Measurements from ENCODE around the gene FHOD1.

Gene FHOD1

GRCh38 chr16:67190041-67190440, 57.2 kb downstream of the FHOD1 start, which contains the start of gene EXOC3L1:
Gene EXOC3L1 (minus strand): TSS chr16:67190136. CDS start chr16:67189676, 460 bp downstream.
- in situ Hi-C loops (cut with HindIII; ENCODE audit: low sequenced_read_pairs), result no loop called here
- no peak within 1 kb of the TSS for H3K4me3 ChIP-seq (ENCODE audit: low read depth, low read length)
- DNase-seq (ENCODE audit: low read depth), result no peak
- TF ChIP-seq CTCF (IDR thresholded peaks at IDR 0.05; ENCODE audit: low read depth, low read length, missing control alignments), result no peak

GRCh38 chr16:67188798-67189197, 58.5 kb downstream of the FHOD1 start:
- DNase-seq (ENCODE audit: low read depth), result no peak
- H3K4me3 ChIP-seq (ENCODE audit: low read depth, low read length), result no peak overlapping the region
- TF ChIP-seq CTCF (IDR thresholded peaks at IDR 0.05; ENCODE audit: low read depth, low read length, missing control alignments), result no peak
- in situ Hi-C loops (cut with HindIII; ENCODE audit: low sequenced_read_pairs), result no loop called here

GRCh38 chr16:67188323-67188722, 59.0 kb downstream of the FHOD1 start:
- TF ChIP-seq CTCF (IDR thresholded peaks at IDR 0.05; ENCODE audit: low read depth, low read length, missing control alignments), result no peak
- H3K4me3 ChIP-seq (ENCODE audit: low read depth, low read length), result no peak overlapping the region
- in situ Hi-C loops (cut with HindIII; ENCODE audit: low sequenced_read_pairs), result no loop called here
- no peak for DNase-seq (ENCODE audit: low read depth)

- H3K4me3 ChIP-seq (ENCODE audit: low read depth, low read length), result no peak overlapping the region
- DNase-seq (ENCODE audit: low read depth), result no peak
- in situ Hi-C loops (cut with HindIII; ENCODE audit: low sequenced_read_pairs), result no loop called here
- TF ChIP-seq CTCF (IDR thresholded peaks at IDR 0.05; ENCODE audit: low read depth, low read length, missing control alignments), result no peak
These were observed 59.9 kb downstream of the FHOD1 start for GRCh38 chr16:67187175-67187890.

- H3K4me3 ChIP-seq (ENCODE audit: low read depth, low read length), result no peak overlapping the region
- in situ Hi-C loops (cut with HindIII; ENCODE audit: low sequenced_read_pairs), result no loop called here
- DNase-seq (ENCODE audit: low read depth), result no peak
- no peak for TF ChIP-seq CTCF (IDR thresholded peaks at IDR 0.05; ENCODE audit: low read depth, low read length, missing control alignments)
These were observed 60.7 kb downstream of the FHOD1 start for GRCh38 chr16:67186550-67186950.

GRCh38 chr16:67185651-67186134, 61.6 kb downstream of the FHOD1 start:
- DNase-seq (ENCODE audit: low read depth), result no peak
- H3K4me3 ChIP-seq (ENCODE audit: low read depth, low read length), result no peak overlapping the region
- no peak for TF ChIP-seq CTCF (IDR thresholded peaks at IDR 0.05; ENCODE audit: low read depth, low read length, missing control alignments)
- in situ Hi-C loops (cut with HindIII; ENCODE audit: low sequenced_read_pairs), result no loop called here
